ENCODE data around the gene MEGF8. TPM values are rescaled to one million over a fixed set of nuclear protein-coding genes. Genes with fewer than 3 reads are reported as not detected.

The MEGF8 gene
- total RNA-seq, 1 donor from 2014 or later: 16.4 TPM

DNA sequence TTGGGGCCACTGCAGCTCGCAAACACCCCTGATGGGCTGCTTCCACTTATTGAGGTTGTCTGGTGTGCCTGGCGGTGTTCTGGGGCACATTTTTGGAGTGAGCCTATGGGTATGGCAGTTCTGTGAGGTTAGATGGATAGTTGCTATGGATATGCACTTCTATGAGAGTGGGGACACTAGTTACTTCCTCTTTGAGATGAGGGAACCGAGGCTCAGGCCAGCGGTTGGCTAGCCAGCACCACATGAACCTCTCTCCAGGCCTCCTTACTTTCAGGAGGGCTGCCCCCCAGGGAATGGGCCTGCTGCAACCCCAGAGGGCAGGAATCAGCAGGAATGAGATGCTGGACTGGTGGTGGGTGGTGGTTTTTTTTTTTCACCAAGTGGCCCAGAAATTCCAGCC is 37.0 kb upstream of the MEGF8 start:
- no peaks in the 10 kb centered on the region for H3K27me3 ChIP-seq (ENCODE audit: low read depth)
- H3K36me3 ChIP-seq: peaks cover 67% of the 10 kb centered on the region
- intact Hi-C loops (cut with DNase I): no loop called here
- peaks cover 23% of the 10 kb centered on the region for H3K4me1 ChIP-seq
- no peak overlapping the region for H3K27ac ChIP-seq
- no peak for ATAC-seq
- DNase-seq: no peak
- no peak overlapping the region for H3K4me3 ChIP-seq
- H3K9me3 ChIP-seq: no peaks in the 10 kb centered on the region
- TF ChIP-seq CTCF (IDR thresholded peaks at IDR 0.05): no peak

DNA sequence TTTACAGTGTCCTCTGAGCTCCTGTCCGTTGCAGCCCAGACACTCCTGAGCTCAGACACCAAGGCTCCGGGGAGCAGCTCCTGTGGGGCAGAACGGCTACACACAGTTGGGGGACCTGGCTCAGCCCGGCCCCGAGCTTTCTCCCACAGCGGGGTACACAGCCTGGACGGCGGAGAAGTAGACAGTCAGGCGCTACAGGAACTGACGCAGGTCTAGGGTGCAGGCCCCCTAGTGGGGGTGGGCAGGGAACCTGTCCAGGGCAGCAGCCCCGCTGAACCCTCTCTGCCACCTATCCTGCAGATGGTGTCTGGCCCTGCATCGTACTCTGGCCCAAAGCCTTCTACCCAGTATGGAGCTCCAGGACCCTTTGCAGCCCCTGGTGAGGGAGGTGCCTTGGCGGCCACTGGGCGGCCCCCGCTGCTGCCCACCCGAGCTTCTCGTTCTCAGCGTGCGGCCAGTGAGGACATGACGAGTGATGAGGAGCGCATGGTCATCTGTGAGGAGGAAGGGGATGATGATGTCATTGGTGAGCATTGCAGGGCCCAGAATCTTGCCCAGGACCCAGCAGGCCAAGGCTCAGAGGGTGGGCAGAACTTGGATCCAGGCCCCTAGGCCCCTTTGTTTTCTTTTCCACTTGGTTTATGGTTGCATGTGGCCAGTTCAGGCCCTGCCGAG is 36.4 kb upstream of the MEGF8 start:
- Histone ChIP-seq H3K27ac (no peak overlapping the region), H3K4me1 (peaks cover 22% of the 10 kb centered on the region)
- no peak for DNase-seq

DNA sequence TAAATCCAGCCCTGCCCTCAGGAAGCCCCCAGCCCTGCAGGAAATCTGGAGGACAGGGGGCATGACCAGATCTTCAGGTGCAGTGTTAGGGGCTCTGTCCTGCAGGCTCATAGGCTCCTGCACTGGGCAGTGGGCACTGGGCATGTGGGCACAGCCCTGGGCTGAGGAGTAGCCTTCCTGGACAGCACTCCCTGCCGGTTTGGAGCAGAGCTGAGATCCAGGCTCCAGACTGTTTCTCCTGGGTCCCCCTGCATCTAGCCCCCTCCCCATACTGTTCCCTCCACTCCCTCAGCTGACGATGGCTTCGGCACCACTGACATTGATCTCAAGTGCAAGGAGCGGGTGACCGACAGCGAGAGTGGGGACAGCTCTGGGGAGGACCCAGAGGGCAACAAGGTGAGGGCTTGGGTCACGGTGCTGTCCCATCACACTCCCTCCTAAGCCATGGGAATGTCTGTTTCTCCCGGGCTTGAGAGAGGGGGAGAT is 35.8 kb upstream of the MEGF8 start:
- Histone ChIP-seq H3K4me3 (no peak overlapping the region), H3K9me3 (no peaks in the 10 kb centered on the region), H3K27ac (no peak overlapping the region), H3K27me3 (ENCODE audit: low read depth) (no peaks in the 10 kb centered on the region), H3K36me3 (peaks cover 79% of the 10 kb centered on the region), H3K4me1 (peaks cover 22% of the 10 kb centered on the region)
- DNase-seq: no peak
- ATAC-seq: no peak
- no peak for TF ChIP-seq CTCF (IDR thresholded peaks at IDR 0.05)
- intact Hi-C loops (cut with DNase I): no loop called here

More for the DNA sequence above, 36.4 kb upstream of the MEGF8 start:
- no peak overlapping the region for H3K4me3 ChIP-seq
- no peak for ATAC-seq
- no peaks in the 10 kb centered on the region for H3K9me3 ChIP-seq
- H3K36me3 ChIP-seq: peaks cover 73% of the 10 kb centered on the region
- no peak for TF ChIP-seq CTCF (IDR thresholded peaks at IDR 0.05)
- intact Hi-C loops (cut with DNase I): no loop called here
- no peaks in the 10 kb centered on the region for H3K27me3 ChIP-seq (ENCODE audit: low read depth)

DNA sequence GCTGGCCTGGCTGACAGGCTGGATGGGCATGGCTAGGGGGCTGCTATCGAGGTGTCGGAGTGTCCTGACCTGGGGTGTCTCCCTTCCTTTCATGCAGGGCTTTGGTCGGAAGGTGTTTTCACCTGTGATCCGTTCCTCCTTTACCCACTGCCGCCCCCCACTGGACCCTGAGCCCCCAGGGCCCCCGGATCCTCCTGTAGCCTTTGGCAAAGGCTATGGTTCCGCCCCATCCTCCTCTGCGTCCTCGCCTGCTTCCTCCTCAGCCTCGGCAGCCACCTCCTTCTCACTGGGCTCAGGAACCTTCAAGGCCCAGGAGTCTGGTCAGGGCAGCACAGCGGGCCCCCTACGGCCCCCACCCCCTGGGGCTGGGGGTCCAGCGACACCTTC is 35.3 kb upstream of the MEGF8 start:
- Histone ChIP-seq H3K4me3 (no peak overlapping the region), H3K27me3 (ENCODE audit: low read depth) (no peaks in the 10 kb centered on the region), H3K27ac (no peak overlapping the region), H3K9me3 (no peaks in the 10 kb centered on the region), H3K36me3 (peaks cover 85% of the 10 kb centered on the region), H3K4me1 (peaks cover 17% of the 10 kb centered on the region)
- DNase-seq (no peak), ATAC-seq (no peak)
- intact Hi-C loops (cut with DNase I): no loop called here
- TF ChIP-seq CTCF (IDR thresholded peaks at IDR 0.05): no peak

DNA sequence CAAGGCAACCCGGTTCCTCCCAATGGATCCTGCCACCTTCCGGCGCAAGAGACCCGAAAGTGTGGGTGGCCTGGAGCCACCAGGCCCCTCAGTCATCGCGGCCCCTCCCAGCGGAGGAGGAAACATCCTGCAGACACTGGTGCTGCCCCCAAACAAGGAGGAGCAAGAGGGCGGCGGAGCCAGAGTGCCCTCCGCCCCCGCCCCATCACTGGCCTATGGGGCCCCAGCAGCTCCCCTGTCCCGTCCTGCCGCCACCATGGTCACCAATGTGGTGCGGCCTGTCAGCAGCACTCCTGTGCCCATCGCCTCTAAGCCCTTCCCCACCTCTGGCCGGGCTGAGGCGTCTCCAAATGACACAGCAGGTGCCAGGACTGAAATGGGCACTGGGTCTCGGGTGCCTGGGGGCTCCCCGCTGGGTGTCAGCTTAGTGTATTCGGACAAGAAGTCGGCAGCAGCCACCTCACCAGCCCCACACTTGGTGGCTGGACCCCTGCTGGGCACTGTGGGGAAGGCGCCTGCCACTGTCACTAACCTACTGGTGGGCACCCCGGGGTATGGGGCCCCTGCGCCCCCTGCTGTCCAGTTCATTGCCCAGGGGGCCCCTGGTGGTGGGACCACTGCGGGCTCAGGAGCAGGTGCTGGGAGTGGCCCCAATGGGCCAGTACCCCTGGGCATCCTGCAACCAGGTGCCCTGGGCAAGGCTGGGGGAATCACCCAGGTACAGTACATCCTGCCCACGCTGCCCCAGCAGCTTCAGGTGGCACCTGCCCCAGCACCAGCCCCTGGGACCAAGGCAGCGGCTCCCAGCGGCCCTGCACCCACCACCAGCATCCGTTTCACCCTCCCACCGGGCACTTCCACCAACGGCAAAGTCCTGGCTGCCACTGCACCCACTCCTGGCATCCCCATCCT is 34.7 kb upstream of the MEGF8 start:
- H3K36me3 ChIP-seq: peaks cover 87% of the 10 kb centered on the region
- DNase-seq: no peak
- no peaks in the 10 kb centered on the region for H3K27me3 ChIP-seq (ENCODE audit: low read depth)
- TF ChIP-seq CTCF (IDR thresholded peaks at IDR 0.05): peak; percentile 48
- intact Hi-C loops (cut with DNase I): no loop called here
- peaks cover 11% of the 10 kb centered on the region for H3K4me1 ChIP-seq
- H3K27ac ChIP-seq: no peak overlapping the region
- ATAC-seq: peak in 1 of 2 donors; percentile 9
- H3K4me3 ChIP-seq: no peak overlapping the region
- no peaks in the 10 kb centered on the region for H3K9me3 ChIP-seq
